CD1c-positive myeloid dendritic cell (primary cell): ENCODE data around the gene TMEM141.
"Not testable (repeated sequence)": the region's sequence is repeated elsewhere in the genome, so short reads cannot be mapped to it uniquely, and the experiment has no call there.

Experiments
- DNase-seq: peaks from one replicate; pipeline ENCODE4 v3.0.0-alpha.2; 2016; ENCODE audit errors: extremely low spot score

The TMEM141 gene

GRCh38 chr9:136773386-136774044 is 17.6 kb upstream of the TMEM141 start:
- peak; percentile 45 for DNase-seq

- DNase-seq: no peak
Observed at GRCh38 chr9:136774416-136775045, 16.6 kb upstream of the TMEM141 start.

GRCh38 chr9:136775191-136775590 is 16.0 kb upstream of the TMEM141 start:
- DNase-seq: no peak

GRCh38 chr9:136776947-136777346 is 14.2 kb upstream of the TMEM141 start:
- DNase-seq: no peak

- no peak for DNase-seq
Observed at GRCh38 chr9:136777359-136777758, 13.8 kb upstream of the TMEM141 start.

- no peak for DNase-seq
Observed at GRCh38 chr9:136779808-136780207, 11.3 kb upstream of the TMEM141 start.

- no peak for DNase-seq
Observed at GRCh38 chr9:136782452-136782851, 8.7 kb upstream of the TMEM141 start.

GRCh38 chr9:136784249-136784996 is 6.7 kb upstream of the TMEM141 start:
- DNase-seq: peak; percentile 39

- no peak for DNase-seq
Observed at GRCh38 chr9:136784997-136785361, 6.2 kb upstream of the TMEM141 start.

GRCh38 chr9:136785565-136786355 is 5.4 kb upstream of the TMEM141 start:
- DNase-seq: not testable (repeated sequence)

GRCh38 chr9:136786451-136786850 is 4.7 kb upstream of the TMEM141 start:
- no peak for DNase-seq

- not testable (repeated sequence) for DNase-seq
Observed at GRCh38 chr9:136786983-136787382, 4.2 kb upstream of the TMEM141 start.

- peak; percentile 90 for DNase-seq
Observed at GRCh38 chr9:136787690-136788400, 3.3 kb upstream of the TMEM141 start.

GRCh38 chr9:136788644-136789522 is 2.3 kb upstream of the TMEM141 start:
- DNase-seq: not testable (repeated sequence)

- DNase-seq: no peak
Observed at GRCh38 chr9:136789523-136789937, 1.6 kb upstream of the TMEM141 start.

- DNase-seq: peak; percentile 69
Observed at GRCh38 chr9:136791516-136792276, 552 bp downstream of the TMEM141 start.

GRCh38 chr9:136792321-136793085 is 1.4 kb downstream of the TMEM141 start:
- no peak for DNase-seq

- no peak for DNase-seq
Observed at GRCh38 chr9:136793086-136793946, 2.2 kb downstream of the TMEM141 start.
